NCI-H526 treated with DMSO at 0.1 percent for 48 hours (cell line): ENCODE data around the gene EPS8.

ENCODE experiments used
- DNase-seq: peaks from one replicate; lab custom pipeline; 2025; lab: John Stamatoyannopoulos, UW

EPS8 gene

GRCh38 chr12:15717940-15718567, 71.1 kb downstream of the EPS8 start:
- no peak for DNase-seq

GRCh38 chr12:15716581-15716980, 72.6 kb downstream of the EPS8 start:
- DNase-seq = no peak

GRCh38 chr12:15714256-15714655, 74.9 kb downstream of the EPS8 start:
- DNase-seq = no peak

- no peak for DNase-seq
Observed at GRCh38 chr12:15712823-15713660, 76.1 kb downstream of the EPS8 start.

- no peak for DNase-seq
Observed at GRCh38 chr12:15712160-15712559, 77.0 kb downstream of the EPS8 start.

GRCh38 chr12:15710860-15711510, 78.2 kb downstream of the EPS8 start:
- no peak for DNase-seq

GRCh38 chr12:15709551-15709950, 79.6 kb downstream of the EPS8 start:
- no peak for DNase-seq

- DNase-seq = no peak
Observed at GRCh38 chr12:15708396-15709076, 80.7 kb downstream of the EPS8 start.

GRCh38 chr12:15707516-15708199, 81.5 kb downstream of the EPS8 start:
- no peak for DNase-seq

GRCh38 chr12:15706010-15706676, 83.0 kb downstream of the EPS8 start:
- DNase-seq = no peak

GRCh38 chr12:15705606-15706005, 83.6 kb downstream of the EPS8 start:
- DNase-seq = no peak

- no peak for DNase-seq
Observed at GRCh38 chr12:15702276-15702675, 86.9 kb downstream of the EPS8 start.

- no peak for DNase-seq
Observed at GRCh38 chr12:15701631-15702156, 87.5 kb downstream of the EPS8 start.

- DNase-seq = no peak
Observed at GRCh38 chr12:15701206-15701605, 88.0 kb downstream of the EPS8 start.

GRCh38 chr12:15700595-15700994, 88.6 kb downstream of the EPS8 start:
- DNase-seq = no peak

GRCh38 chr12:15699886-15700285, 89.3 kb downstream of the EPS8 start:
- DNase-seq = no peak

- no peak for DNase-seq
Observed at GRCh38 chr12:15698377-15698871, 90.8 kb downstream of the EPS8 start.

- DNase-seq = no peak
Observed at GRCh38 chr12:15697201-15697600, 92.0 kb downstream of the EPS8 start.

GRCh38 chr12:15693228-15693911, 95.8 kb downstream of the EPS8 start:
- no peak for DNase-seq

GRCh38 chr12:15691388-15691787, 97.8 kb downstream of the EPS8 start:
- no peak for DNase-seq
